H9 (cell line): Measurements from ENCODE around the gene COQ8B. TPM values are rescaled to one million over a fixed set of nuclear protein-coding genes. Genes with fewer than 3 reads are reported as not detected.

ENCODE experiments used
- DNase-seq: peaks from one replicate; pipeline ENCODE4 v3.0.0-alpha.2; 2017
- H2AFZ ChIP-seq: one replicate; pipeline ENCODE4 v1.6.1; 2013; ENCODE audit warnings: mild to moderate bottlenecking, low read length, control low read depth, moderate library complexity
- H2AK5ac ChIP-seq: 2 replicates; pipeline ENCODE4 v1.6.1; 2013; ENCODE audit warnings: low read length, control low read depth, mixed read lengths; ENCODE audit not compliant: insufficient read length
- H2BK120ac ChIP-seq: one replicate; pipeline ENCODE4 v1.6.1; 2013; ENCODE audit warnings: low read depth, mild to moderate bottlenecking, low read length, control low read depth, inconsistent platforms; ENCODE audit not compliant: poor library complexity, severe bottlenecking
- H2BK12ac ChIP-seq: 2 replicates; pipeline ENCODE4 v1.6.1; 2013; ENCODE audit warnings: low read length, control low read depth, mixed read lengths, low read depth; ENCODE audit not compliant: insufficient read length
- H2BK15ac ChIP-seq: 2 replicates; pipeline ENCODE4 v1.6.1; 2013; ENCODE audit warnings: low read depth, low read length, control low read depth
- H2BK20ac ChIP-seq: one replicate; pipeline ENCODE4 v1.6.1; 2013; ENCODE audit warnings: low read depth, mild to moderate bottlenecking, low read length, control low read depth, inconsistent platforms; ENCODE audit not compliant: poor library complexity, severe bottlenecking
- H2BK5ac ChIP-seq: 2 replicates; pipeline ENCODE4 v1.6.1; 2013; ENCODE audit warnings: low read length, control low read depth, mixed read lengths; ENCODE audit not compliant: insufficient read length
- H3K14ac ChIP-seq: 2 replicates; pipeline ENCODE4 v1.6.1; 2013; ENCODE audit warnings: low read length, control low read depth; ENCODE audit not compliant: insufficient read depth
- H3K18ac ChIP-seq: 2 replicates; pipeline ENCODE4 v1.6.1; 2013; ENCODE audit warnings: low read depth, mild to moderate bottlenecking, mixed read lengths, low read length, control low read depth; ENCODE audit not compliant: insufficient read length
- H3K23ac ChIP-seq: 2 replicates; pipeline ENCODE4 v1.6.1; 2013; ENCODE audit warnings: low read length, control low read depth, mixed read lengths, low read depth; ENCODE audit not compliant: insufficient read length
- H3K23me2 ChIP-seq: 2 replicates; pipeline ENCODE4 v1.6.1; 2013; ENCODE audit warnings: low read depth, mild to moderate bottlenecking, mixed read lengths, low read length, control low read depth; ENCODE audit not compliant: insufficient read length, poor library complexity, severe bottlenecking
- H3K27ac ChIP-seq: 2 replicates; pipeline ENCODE4 v1.5.1; 2013; ENCODE audit warnings: low read length, control low read depth, mixed read lengths, low read depth; ENCODE audit not compliant: insufficient read length
- H3K27me3 ChIP-seq: 2 replicates; pipeline ENCODE4 v1.6.1; 2013; ENCODE audit warnings: low read length, control low read depth, inconsistent platforms; ENCODE audit not compliant: insufficient read depth
- H3K4ac ChIP-seq: 2 replicates; pipeline ENCODE4 v1.6.1; 2013; ENCODE audit warnings: low read depth, mild to moderate bottlenecking, control low read depth, inconsistent platforms, low read length, moderate library complexity
- H3K4me1 ChIP-seq: 2 replicates; pipeline ENCODE4 v1.6.1; 2013; ENCODE audit warnings: low read length, control low read depth, inconsistent platforms; ENCODE audit not compliant: insufficient read depth
- H3K4me2 ChIP-seq: 2 replicates; pipeline ENCODE4 v1.6.1; 2013; ENCODE audit warnings: low read length, control low read depth, mixed read lengths; ENCODE audit not compliant: insufficient read length, insufficient read depth
- H3K56ac ChIP-seq: 2 replicates; pipeline ENCODE4 v1.6.1; 2013; ENCODE audit warnings: low read depth, mild to moderate bottlenecking, mixed read lengths, low read length, control low read depth; ENCODE audit not compliant: insufficient read length
- H3K79me1 ChIP-seq: 2 replicates; pipeline ENCODE4 v1.6.1; 2013; ENCODE audit warnings: low read depth, mild to moderate bottlenecking, moderate library complexity, low read length, control low read depth, inconsistent platforms; ENCODE audit not compliant: insufficient read depth, poor library complexity, severe bottlenecking
- H3K79me2 ChIP-seq: 2 replicates; pipeline ENCODE4 v1.6.1; 2013; ENCODE audit warnings: low read length, control low read depth, inconsistent platforms; ENCODE audit not compliant: insufficient read depth
- H3K9ac ChIP-seq: 2 replicates; pipeline ENCODE4 v1.6.1; 2013; ENCODE audit warnings: low read length, control low read depth, mixed read lengths; ENCODE audit not compliant: insufficient read length; ENCODE audit errors: extremely low read depth
- H3K9me3 ChIP-seq: one replicate; pipeline ENCODE4 v1.6.1; 2013; ENCODE audit warnings: low read depth, low read length, inconsistent platforms; ENCODE audit not compliant: control insufficient read depth
- H3T11ph ChIP-seq: one replicate; pipeline ENCODE4 v1.6.1; 2013; ENCODE audit warnings: mild to moderate bottlenecking, low read length, control low read depth, inconsistent platforms
- H4K20me1 ChIP-seq: one replicate; pipeline ENCODE4 v1.6.1; 2013; ENCODE audit not compliant: control insufficient read depth, insufficient read length, insufficient read depth
- H4K5ac ChIP-seq: 2 replicates; pipeline ENCODE4 v1.6.1; 2013; ENCODE audit warnings: low read depth, mild to moderate bottlenecking, mixed read lengths, low read length, control low read depth; ENCODE audit not compliant: insufficient read length
- H4K8ac ChIP-seq: replicated peaks from 2 replicates; pipeline ENCODE4 v1.6.1; 2013; ENCODE audit warnings: low read length, control low read depth, mixed read lengths, low read depth; ENCODE audit not compliant: insufficient read length
- H4K91ac ChIP-seq: 2 replicates; pipeline ENCODE4 v1.6.1; 2013; ENCODE audit warnings: low read depth, mild to moderate bottlenecking, moderate library complexity, mixed read lengths, low read length, control low read depth; ENCODE audit not compliant: insufficient read length
- H3K27ac Mint-ChIP-seq, 3 experiments: 2 replicates in 2 of 3; 3 replicates in 1 of 3; pipeline ENCODE4 v1.8.0; 2020 to 2021; ENCODE audit warnings: mixed read lengths in 3 of 3, mild to moderate bottlenecking in 1 of 3, moderate library complexity in 1 of 3
- H3K27me3 Mint-ChIP-seq: 2 replicates; pipeline ENCODE4 v1.8.0; 2021; ENCODE audit warnings: low read depth, mild to moderate bottlenecking, moderate library complexity, mixed read lengths
- H3K36me3 Mint-ChIP-seq, 3 experiments: 2 replicates in 2 of 3; 3 replicates in 1 of 3; pipeline ENCODE4 v1.8.0; 2020 to 2021; ENCODE audit warnings: low read depth in 3 of 3, mixed read lengths in 3 of 3; ENCODE audit not compliant: insufficient read depth in 1 of 3
- H3K4me1 Mint-ChIP-seq, 2 experiments: 2 replicates each; pipeline ENCODE4 v1.8.0; 2020; ENCODE audit warnings: mixed read lengths in 2 of 2
- H3K4me3 Mint-ChIP-seq, 2 experiments: 2 replicates in 1 of 2; 3 replicates in 1 of 2; pipeline ENCODE4 v1.8.0; 2020 to 2021; ENCODE audit warnings: mild to moderate bottlenecking in 2 of 2, mixed read lengths in 2 of 2, moderate library complexity in 1 of 2
- H3K9me3 Mint-ChIP-seq, 2 experiments: 2 replicates in 1 of 2; 3 replicates in 1 of 2; pipeline ENCODE4 v1.8.0; 2020; ENCODE audit warnings: mild to moderate bottlenecking in 2 of 2, mixed read lengths in 2 of 2, moderate library complexity in 1 of 2
- CTCF ChIP-seq: fragments of 200-600 bp; sonication (generic); conservative IDR thresholded peaks from 3 replicates; pipeline ENCODE4 v1.8.0; 2021; ENCODE audit warnings: antibody characterized with exemption, mild to moderate bottlenecking
- WGBS: extraction: QIAGEN DNeasy Blood & Tissue Kit; methylation state at CpG from one replicate; pipeline ENCODE4 v1.1.7; 2013; ENCODE audit warnings: missing lambda C conversion rate, low lambda C conversion rate, mixed read lengths; ENCODE audit not compliant: insufficient read length; ENCODE audit errors: extremely low coverage; 5-methylcytosine and 5-hydroxymethylcytosine counted together
- total RNA-seq: library from RNA; stranded (reverse); gene quantifications from 2 replicates; pipeline ENCODE4 v1.2.1, GENCODE V29; 2021

Gene COQ8B
- total RNA-seq, 1 experiment from 2014 or later = 40.5 TPM

- TF ChIP-seq CTCF = no peak
- no peak overlapping the region for H2BK120ac ChIP-seq
- no peak overlapping the region for H2BK20ac ChIP-seq
- H3K23ac ChIP-seq = no peak overlapping the region
- no peak overlapping the region for H2AFZ ChIP-seq
- no peak overlapping the region for H3K4me3 Mint-ChIP-seq
- no peaks in the 10 kb centered on the region for H3K79me2 ChIP-seq
- no peak overlapping the region for H3T11ph ChIP-seq
- H2BK15ac ChIP-seq = no peak overlapping the region
- H3K56ac ChIP-seq = no peak overlapping the region
- H3K27ac Mint-ChIP-seq = no peak overlapping the region
- H2BK12ac ChIP-seq = no peak overlapping the region
- H3K79me1 ChIP-seq = no peaks in the 10 kb centered on the region
- no peak overlapping the region for H4K8ac ChIP-seq
- no peak overlapping the region for H3K18ac ChIP-seq
- H3K9ac ChIP-seq = no peak overlapping the region
- no peaks in the 10 kb centered on the region for H4K20me1 ChIP-seq
- H3K9me3 Mint-ChIP-seq = no peaks in the 10 kb centered on the region
- H4K5ac ChIP-seq = no peak overlapping the region
- no peak overlapping the region for H3K27ac ChIP-seq
- H3K4ac ChIP-seq = no peak overlapping the region
- DNase-seq = no peak
- H3K27me3 ChIP-seq = no peaks in the 10 kb centered on the region
- H3K14ac ChIP-seq = no peak overlapping the region
- H3K36me3 Mint-ChIP-seq = peaks cover 19 to 36% (median 33%) of the 10 kb centered on the region in 3 experiments; a peak in 6 of 7 replicates
- H2AK5ac ChIP-seq = no peak overlapping the region
- H3K23me2 ChIP-seq = no peaks in the 10 kb centered on the region
- H3K4me1 Mint-ChIP-seq = peaks cover 5 to 8% of the 10 kb centered on the region in 2 experiments
- H3K4me2 ChIP-seq = no peak overlapping the region
- no peaks in the 10 kb centered on the region for H3K9me3 ChIP-seq
- H2BK5ac ChIP-seq = no peak overlapping the region
- no peaks in the 10 kb centered on the region for H3K4me1 ChIP-seq
- peaks cover 13% of the 10 kb centered on the region for H3K27me3 Mint-ChIP-seq
- no peak overlapping the region for H4K91ac ChIP-seq
- WGBS = no CpG with 5 or more reads among the region's 14 CpGs
Observed at GRCh38 chr19:40667602-40668001, 49.1 kb downstream of the COQ8B start.
